GM20431 (cell line): ENCODE measurements around the gene XPNPEP1.

ENCODE experiments used
- in situ Hi-C: fragments of 300-500 bp; cut with MseI, MboI; formaldehyde crosslinking; loops from one replicate; pipeline ENCODE4 v1.15.0; 2020; ENCODE audit warnings: low sequenced_read_pairs; ENCODE audit not compliant: unreplicated experiment

Gene XPNPEP1

DNA sequence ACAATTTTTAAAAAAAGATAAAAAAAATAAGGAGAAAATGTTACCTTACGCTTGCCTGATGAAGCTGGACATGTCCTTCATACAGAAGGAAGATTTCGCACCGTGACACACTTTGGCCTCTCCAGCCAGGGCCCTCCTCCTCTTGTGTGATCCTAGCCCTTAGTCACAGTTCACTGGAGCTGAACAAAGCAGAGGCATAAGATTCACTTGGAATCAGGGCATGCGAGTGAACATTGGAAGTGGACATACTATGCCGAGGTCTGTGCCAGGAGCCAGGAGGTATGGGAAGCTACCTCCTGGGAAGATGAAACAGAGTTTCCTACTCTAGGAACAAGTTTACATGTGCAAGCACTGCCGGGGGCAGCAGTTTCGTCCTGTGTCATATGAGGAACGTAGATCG is 91.5 kb downstream of the XPNPEP1 start:
- in situ Hi-C loops: no loop called here

DNA sequence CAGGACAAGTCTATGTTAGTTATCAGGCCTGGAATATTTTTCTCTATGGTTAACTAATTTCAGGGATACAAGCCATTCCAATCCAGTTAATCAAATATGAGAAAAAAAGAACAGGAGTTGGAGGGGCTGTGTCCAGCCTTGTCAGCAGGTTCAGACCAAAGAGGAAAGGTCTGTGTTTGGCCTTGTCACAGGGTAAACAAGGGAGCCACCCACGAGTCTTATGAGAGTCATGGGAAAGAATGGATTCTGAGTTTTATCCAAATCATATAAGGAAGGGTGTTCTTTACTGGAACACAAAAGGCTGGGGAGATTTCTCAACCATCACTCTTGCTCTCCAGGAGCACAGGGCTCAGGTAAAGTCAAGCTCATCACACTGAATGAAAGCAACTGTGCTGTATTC is 99.1 kb downstream of the XPNPEP1 start:
- in situ Hi-C loops: no loop called here

DNA sequence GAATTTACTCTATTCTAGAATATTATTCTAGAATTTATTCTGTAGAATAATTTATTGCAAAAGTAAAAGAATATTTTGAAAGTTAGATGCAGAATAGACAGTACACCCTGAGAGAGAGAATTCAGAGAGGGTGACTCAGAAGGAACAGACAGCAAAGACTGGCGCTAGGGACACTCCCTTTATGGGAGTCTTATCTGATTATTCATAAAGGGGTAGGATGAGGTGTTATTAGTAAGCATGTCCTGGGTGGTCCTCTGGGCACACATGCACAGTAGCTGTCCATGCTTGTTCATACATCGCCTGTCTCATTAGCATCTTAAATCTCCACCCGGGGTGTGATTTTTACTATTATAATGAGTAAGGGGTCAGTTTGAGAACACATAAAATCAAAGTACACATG is 100.1 kb downstream of the XPNPEP1 start:
- in situ Hi-C loops: no loop called here

DNA sequence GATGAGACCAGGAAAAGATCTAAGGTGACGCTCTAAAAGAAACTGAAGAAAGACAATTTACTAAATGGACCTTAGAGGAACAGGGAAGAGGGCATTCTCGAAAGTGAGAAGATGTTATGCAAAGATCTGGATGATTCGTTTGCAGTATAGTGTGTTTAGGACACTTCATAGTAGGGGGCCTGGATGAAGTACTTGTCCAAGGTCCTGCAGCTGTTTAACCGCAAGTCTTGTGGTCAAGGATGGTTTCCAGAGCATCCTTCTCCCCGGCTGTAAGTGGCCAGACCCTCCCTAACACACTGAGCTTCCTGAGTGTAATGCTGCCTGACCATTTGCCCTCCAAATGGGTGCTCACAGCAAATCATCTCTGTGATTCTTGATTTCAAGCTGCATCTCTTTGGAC is 101.6 kb downstream of the XPNPEP1 start:
- in situ Hi-C loops: no loop called here

DNA sequence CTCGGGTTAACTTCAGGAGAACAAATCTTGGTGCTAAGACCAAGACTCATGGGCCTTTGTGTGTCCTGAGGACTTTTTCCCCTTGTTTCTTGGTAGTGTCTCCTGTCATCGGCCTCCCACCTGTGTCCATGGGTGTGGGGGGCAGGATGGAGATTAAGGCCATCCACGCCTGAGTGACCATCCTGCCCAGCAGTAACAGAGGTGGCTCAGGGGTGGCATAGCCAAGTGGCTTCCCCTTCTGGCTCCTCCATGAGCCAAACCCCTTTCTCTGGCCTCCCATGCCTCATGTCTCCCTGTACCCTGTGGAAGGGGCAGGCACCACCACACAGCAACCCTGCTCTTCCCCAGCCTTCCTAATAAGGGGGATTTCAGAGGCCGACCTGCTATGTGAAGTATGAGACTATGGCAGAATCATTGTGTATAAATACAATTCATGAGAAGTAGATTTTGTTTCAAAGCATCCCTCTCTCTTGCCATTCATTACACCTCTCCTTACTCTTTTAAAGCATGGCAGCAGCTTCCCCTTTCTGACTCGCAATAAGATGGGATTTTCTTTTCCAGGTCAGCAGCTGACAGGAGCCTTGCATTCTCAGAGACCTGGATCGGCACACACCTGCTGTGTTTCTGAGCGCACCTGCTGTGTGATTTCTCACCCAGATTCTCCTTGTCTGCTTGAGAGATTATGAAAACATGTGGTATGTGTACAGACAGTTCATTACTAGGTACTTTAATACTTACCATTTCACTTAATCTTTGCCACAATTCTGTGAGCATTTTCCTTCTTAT is 102.5 kb downstream of the XPNPEP1 start:
- in situ Hi-C loops: no loop called here

DNA sequence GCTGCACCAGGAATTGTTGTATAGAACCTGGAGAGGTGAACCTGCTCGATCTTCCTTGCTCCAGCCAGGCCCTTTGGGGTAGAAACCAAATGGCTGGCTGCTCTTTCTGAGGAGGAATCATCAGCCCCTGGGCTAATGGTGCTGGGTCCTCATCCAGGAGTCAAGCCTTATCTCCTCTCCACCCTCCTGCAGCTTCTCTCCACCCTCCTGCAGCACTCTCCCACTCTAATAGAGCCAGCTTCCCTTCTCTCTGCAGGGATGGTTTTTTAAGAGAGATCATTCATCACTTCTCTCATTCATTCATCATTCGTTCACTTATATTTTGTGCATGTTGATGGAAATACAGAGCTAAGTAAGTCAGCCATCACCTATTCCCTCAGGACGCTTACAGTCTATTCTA is 103.5 kb downstream of the XPNPEP1 start:
- in situ Hi-C loops: no loop called here
